ENCODE results near the gene KRT80.
A peak's percentile ranks its signal among the peaks of the same experiment; 100 is the strongest.

Gene KRT80

DNA sequence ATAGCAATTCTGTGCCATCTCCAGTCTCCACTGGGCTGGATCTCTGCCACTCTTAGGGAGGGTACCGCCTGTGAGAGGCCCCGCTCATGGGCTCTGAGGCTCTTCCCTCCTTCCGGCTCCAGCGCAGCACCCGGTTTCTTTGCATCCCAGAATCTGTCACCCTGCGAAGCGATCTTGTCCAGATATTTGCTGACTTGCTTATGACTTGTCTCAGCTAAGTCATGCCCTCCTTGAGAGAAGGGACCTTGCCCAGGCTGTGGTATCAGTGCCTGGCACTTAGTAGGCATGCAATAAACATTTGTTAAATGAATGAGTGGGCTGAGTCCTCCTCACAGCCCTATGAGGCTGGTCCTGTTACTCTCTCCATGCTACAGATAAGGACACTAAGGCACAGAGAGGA, 13.4 kb downstream of the KRT80 start:
- no peak for DNase-seq

GRCh38 chr12:52175371-52176350, 16.2 kb downstream of the KRT80 start:
- no peak for DNase-seq

DNA sequence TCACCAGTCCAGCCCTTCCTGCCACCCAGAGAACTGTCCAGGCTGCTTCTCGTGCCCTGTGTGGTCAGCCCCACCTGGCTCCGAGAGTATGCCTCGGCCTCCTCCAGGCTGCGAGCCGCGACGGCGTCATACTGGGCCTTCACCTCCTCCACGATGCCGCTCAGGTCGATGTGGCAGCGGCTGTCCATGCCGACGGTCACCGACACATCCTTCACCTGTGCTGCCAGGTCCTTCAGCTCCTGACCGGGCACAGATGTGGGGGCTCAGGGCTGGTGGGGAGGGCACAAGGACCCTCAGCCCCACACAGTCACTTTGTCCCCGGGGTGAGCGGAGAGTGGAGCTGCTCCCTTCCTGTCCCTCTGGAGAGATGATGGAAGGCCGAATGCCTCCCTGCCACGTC, 18.3 kb downstream of the KRT80 start:
- DNase-seq, result no peak

DNA sequence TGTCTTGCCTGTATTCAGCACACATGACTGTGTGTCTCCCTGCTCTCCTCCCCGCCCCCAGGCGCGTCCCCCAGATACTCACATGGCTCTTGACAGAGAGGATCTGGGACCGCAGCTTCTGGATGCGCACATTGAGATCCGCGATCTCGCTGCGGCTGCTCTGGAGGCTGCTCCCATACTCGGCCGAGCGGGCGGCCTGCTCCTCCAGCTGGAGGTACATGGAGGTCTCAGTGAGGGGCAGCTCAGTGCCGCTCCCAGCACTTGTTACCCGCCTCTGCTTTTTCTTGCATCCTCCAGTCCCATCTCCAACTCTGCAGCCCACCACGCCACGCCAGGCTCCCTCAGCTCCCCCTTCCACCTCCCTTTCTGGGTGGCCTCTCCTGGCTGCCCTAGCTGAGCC, 18.9 kb downstream of the KRT80 start:
- DNase-seq, result no peak

DNA sequence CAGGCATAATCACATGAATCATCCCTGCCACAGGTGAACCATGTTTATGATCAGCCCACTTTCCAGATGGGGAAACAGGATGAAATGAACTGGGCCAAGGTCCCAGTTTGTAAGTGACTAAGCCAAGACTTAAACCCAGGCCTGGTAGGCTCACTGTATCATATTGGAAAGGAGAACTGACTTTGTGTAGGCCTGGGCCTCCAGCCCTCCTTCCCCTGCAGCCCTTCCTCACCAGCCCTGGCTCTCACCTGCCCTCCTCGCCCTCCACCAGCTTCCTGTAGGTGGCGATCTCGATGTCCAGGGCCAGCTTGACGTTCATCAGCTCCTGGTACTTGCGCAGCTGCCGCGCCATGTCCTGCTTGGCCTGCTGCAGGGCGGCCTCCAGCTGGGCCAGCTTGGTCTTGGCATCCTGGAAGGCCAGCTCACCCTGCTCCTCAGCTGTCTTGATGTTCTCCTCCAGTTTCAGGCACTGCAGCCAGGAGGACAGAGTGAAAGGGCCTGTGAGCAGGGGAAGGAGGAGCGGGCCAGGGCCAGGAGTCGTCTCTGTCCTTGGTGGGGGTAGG, 19.8 kb downstream of the KRT80 start:
- peak; percentile 26 to 45 for DNase-seq

GRCh38 chr12:52170827-52171226, 21.0 kb downstream of the KRT80 start:
- DNase-seq, result no peak

GRCh38 chr12:52169886-52170285, 21.9 kb downstream of the KRT80 start:
- no peak for DNase-seq

DNA sequence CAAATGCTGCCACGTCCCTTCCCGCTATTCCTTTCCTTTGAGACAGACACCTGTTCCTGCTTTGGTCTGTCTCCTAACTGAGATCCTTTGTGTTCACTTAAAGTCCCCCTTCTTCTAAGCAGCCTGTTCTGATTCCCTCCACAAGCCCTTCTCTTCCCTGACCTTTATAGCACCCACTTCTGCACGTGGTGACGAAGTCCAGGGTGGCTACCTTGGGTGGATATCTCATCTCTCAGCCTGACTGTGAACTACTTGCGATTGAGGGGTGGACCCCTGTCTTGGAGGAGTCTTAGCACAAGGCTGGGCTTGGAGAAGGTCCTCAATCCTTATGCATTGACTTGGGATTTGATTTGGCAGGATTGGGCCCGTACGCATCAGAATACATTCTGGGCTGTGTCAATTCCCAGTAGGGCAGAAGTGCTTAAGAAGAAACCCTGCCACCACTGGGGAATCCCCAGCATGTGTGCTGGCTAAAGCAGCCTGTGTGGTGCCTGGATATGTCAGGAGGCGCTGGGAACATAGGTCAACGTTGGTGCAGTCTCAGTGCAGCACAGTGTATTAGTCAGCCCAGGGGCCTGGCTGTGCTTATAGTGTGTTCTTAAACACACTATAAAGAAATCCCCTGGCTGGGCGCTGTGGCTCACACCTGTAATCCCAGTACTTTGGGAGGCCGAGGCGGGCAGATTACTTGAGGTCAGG, 23.6 kb downstream of the KRT80 start:
- no peak for DNase-seq

DNA sequence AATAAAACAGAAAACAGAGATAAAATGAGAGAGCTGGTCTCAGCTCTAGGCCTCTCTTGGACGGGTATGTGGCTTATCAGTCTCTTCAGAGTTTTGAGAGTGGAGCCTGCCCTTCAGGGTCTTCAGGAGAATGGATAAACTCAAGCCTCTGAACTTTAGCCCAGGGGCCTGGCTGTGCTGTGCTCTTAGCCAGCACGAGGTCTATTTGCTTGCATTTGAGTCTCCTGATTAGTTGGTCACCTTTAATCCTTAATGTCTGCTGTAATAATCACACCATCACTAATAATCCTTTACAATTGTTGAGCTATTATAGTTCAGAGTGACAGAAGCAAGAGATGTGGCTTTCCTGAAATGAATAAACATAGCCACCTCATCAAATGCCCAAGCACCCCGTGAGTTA, 24.3 kb downstream of the KRT80 start:
- no peak for DNase-seq

GRCh38 chr12:52166672-52167071, 25.1 kb downstream of the KRT80 start:
- no peak for DNase-seq

DNA sequence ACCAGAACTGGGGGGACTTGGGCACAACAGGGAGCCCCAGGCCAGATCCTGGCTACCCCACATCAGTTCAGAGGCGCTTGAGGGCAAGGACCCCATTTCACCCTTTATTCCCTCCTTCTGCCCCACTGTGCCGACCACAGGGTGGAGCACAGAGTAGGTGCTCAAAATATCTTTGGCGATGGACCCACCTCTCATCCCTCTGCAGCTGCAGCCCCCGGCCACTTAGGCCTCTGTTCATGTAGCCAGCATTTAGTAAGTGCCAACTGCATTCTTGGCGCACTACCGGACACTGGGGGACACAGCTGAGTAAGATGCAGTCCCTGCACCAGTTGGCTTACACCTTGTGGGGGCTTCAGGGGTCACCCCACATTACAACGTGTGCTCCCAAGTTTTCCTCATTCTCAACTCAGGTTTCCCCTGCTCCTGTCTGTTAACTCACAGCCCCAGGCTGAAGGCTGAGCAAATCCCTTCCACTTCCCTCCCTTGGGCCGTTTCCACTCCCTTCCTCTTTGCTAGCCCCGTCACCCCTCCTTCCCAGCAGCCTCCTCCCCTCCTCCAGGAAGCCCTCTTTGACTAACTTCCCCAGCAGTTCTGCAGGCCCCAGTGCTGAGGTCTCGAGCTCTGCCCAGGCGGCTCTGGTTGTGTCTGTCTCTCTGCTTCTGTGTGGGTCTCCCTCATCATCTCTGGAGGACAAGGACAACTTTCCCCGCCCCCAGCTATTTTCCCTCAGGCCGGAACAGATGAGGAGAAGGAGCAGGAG, 26.5 kb downstream of the KRT80 start:
- no peak for DNase-seq

DNA sequence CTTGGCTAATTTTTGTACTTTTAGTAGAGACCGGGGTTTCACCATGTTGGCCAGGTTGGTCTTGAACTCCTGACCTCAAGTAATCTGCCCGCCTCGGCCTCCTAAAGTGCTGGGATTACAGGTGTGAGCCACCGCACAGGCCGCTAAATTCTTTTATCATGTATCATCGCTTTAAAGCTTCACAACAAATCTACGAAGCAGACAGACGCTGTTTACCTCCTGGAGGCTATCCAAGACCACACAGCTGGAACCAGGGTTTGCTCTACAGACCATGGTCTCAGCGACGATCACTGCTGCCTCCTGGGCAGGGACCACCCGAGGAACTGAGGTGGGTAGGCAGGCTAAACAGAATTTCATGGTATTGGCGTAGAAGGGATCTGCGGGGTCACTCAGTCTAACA, 27.2 kb downstream of the KRT80 start:
- no peak for DNase-seq

DNA sequence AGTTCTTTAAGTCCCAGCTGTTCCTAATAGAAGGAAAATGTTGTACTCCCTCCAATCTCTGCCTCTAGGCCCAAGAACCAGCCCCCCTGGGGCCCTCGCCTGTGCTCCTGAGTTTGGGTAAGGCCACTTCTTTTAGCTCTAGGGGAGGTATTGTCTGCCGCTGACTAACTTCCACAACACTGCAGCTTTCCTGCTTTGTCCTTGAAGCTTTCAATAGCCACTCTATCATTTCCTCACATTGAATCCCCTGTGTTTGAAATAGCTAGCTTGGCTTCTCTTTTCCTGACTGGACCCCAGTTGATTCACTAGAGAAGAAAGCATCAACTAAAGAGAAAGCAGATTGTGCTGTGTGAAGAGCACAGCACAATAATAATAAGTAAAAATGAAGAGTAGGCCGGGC, 28.8 kb downstream of the KRT80 start:
- DNase-seq, result no peak

- DNase-seq, result no peak
Observed at GRCh38 chr12:52160200-52160599, 31.6 kb downstream of the KRT80 start.

DNA sequence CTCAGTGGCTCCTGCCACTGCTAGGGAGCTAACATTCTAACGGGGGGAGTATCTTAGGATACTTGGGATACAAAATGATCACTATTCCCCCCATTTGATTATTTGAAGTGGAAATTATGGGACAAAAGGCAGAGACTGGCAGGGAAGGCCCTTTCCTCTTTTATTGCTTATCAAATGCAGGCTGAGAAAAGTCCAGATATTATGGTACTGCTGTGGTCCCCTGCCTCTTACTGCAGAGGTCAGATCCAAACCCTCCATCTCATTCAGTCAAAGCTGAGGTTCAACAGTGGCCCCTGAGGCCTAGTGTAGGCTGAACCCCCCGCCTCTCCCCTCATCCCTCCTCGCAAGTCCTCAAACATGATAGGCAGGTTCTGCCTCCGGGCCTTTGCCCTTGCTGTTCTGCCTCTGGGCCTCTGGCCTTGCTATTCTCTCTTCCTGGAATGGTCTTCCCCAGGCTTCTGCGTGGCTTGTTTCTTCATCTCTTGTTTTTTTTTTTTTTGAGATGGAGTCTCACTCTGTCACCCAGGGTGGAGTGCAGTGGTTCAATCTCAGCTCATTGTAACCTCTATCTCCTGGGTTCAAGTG, 34.2 kb downstream of the KRT80 start:
- DNase-seq, result no peak

GRCh38 chr12:52156757-52157565, 34.9 kb downstream of the KRT80 start:
- DNase-seq, result peak; percentile 79 to 84

DNA sequence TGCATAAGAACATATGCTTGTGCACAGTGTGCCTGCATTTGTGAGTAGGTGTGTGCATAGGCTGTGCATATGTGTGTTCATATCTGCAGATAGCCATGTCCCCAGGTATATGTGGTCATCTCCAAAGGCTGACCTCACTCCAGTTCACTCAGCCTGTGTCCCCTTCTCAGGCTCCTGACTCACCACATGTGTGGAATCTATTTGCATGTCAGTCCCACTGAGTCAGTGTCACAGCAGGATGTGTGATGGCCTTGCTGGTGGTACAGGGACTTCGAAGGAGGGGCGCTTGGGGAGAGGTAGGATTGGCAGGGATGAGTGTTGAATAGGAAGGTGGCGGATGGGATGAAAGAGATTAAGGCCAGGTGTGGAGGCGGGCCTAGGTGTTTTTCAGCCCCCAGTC, 35.5 kb downstream of the KRT80 start:
- DNase-seq, result no peak

DNA sequence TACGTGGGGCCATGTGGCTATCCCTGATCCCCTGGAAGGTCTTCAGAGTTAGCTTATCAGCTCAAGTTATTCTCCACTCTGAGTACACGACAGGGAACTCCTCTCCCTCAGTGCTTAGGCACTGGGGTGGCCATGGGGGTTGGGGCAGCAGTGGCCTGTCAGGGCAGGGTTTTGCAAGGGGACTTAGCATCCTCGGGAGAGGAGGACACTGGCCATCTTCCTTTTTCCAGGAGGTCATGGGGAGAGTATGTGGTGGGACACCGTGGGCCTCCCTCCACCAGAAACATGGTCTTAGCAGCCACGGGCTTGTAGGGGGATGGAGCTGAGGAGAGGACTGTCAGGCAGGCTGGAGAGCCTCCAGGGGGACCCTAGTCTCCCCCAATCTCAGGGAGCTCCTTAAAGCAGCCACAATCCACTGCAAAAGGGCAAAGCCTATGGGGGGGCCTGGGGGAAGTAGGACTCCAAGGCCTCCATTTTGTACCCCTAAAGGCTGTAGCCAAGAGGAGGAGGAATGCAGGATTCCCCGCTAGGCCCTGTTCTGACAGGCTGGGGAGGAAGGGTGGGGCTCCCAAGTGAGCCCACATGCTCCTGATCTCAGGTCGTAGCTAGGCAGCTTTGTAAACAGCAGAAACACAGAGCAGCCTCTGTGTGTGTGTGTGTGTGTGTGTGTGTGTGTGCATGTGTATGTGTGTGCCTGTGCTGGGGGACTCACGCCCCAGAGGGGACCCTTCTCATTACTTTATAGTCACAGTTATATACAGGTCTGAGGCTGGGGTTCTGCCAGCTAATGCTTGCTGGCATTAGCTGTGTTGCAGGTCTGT, 36.6 kb downstream of the KRT80 start:
- no peak for DNase-seq

DNA sequence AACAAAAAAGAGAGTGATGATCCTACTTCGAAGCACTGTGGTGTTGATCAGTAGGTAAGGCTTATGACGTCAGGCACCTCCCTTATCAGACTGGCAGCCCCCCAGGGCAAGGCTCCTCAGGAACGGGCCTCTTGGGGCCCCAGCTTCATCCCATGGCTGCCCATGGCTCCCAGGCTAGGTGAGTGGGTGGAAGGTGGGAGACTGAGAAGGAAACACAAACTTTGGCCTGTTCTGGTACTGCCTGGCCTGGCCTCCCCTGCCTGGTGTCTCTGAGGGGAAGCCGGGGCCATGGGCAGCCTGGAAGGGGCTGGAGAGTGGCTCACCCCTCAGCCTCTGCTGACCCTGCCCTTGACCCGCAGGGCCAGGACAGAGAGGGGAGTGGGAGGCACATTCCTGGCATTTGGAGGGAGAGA, 38.9 kb downstream of the KRT80 start:
- DNase-seq, result no peak

DNA sequence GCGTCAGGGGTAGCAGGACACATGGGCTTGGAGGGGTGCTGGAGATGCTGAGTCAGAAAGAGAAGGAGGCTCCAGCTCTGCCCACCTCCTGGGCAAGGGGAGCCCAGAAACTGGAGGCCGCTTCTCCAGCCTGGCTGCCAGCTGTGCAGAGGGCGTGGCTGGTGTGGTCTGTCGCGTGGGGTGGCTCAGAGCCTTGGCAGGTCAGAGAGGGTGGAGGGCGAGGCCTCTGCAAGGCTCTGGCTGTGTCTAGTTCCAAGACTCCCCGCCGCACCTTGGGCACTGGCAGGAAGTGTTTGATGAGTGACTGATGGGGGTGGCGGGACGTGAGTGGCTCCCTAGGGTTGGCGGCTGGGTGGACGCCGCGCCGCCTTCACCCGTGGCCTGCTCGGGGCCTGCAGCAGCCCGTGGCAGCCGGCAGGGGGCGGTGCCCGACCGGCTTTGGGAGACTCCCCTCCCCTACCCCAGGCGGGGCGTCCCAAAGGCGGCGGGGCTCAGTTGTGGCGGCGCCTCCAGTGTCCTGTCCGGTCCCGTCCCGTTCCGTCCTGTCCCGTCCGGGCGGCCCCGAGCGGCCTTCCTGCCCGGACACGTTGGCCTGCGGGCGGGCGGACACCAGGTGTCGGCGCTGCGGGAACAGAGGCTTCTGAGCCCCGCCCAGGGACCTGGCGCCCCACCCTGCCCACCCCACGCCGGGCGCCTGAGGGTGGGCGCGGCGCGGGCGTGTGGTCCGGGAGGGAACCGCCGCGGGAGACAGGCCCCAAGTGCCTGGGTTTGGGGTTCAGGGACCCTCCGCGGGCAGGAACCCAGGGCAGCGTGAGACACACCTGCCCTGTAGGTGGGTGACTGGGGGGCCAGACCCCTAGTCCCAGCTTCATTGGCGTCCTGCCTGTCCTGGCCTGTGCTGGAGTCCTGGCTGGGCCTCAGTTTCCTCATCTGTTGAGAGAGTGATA, 39.7 kb downstream of the KRT80 start:
- DNase-seq, result peak; percentile 69 to 73
